BE2C (cell line): ENCODE results near the gene PURA.

Experiments used
- DNase-seq: peaks from one replicate; pipeline ENCODE4 v3.0.0-alpha.2; 2020
- H3K27me3 ChIP-seq: fragments of 250-450 bp; sonication (Bioruptor Pico); 2 replicates; pipeline ENCODE4 v1.5.1; 2020; ENCODE audit warnings: mild to moderate bottlenecking
- H3K36me3 ChIP-seq: fragments of 250-450 bp; sonication (Bioruptor Pico); 2 replicates; pipeline ENCODE4 v1.5.1; 2020; ENCODE audit warnings: mild to moderate bottlenecking
- H3K4me1 ChIP-seq: fragments of 250-450 bp; sonication (Bioruptor Pico); 2 replicates; pipeline ENCODE4 v1.5.1; 2020
- H3K4me3 ChIP-seq: 2 replicates; pipeline ENCODE4 v1.5.1; 2011; ENCODE audit warnings: low read depth, low read length
- H3K9me3 ChIP-seq: fragments of 250-450 bp; sonication (Bioruptor Pico); 2 replicates; pipeline ENCODE4 v1.5.1; 2020
- TF ChIP-seq, protein P1 (sequence below): IDR thresholded peaks from 2 replicates; pipeline ENCODE4 v1.5.1; 2012; ENCODE audit warnings: mild to moderate bottlenecking, low read depth, low read length

PURA gene

DNA sequence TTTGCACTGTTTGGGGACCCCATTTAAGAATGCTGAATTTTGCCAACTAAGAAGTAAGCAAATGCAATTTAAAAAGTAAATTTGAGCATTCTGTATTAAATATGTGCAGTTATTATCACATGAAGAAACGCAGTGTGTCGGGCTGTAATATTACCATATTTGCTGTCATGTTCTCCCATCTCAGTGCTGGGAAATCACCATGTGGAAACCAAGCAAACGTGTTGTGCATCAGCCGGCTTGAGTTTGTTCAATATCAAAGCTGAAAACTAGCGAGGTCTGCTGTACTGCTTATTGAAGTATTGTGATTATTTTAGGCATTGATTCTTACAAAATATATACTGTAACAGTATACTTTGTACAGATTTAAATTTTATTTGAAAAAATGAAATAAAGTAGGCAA is 14.5 kb downstream of the PURA start:
- no peaks in the 10 kb centered on the region for H3K9me3 ChIP-seq
- no peaks in the 10 kb centered on the region for H3K36me3 ChIP-seq
- H3K27me3 ChIP-seq, result no peaks in the 10 kb centered on the region
- no peak for DNase-seq
- no peaks in the 10 kb centered on the region for H3K4me1 ChIP-seq
- TF ChIP-seq, protein P1, sequence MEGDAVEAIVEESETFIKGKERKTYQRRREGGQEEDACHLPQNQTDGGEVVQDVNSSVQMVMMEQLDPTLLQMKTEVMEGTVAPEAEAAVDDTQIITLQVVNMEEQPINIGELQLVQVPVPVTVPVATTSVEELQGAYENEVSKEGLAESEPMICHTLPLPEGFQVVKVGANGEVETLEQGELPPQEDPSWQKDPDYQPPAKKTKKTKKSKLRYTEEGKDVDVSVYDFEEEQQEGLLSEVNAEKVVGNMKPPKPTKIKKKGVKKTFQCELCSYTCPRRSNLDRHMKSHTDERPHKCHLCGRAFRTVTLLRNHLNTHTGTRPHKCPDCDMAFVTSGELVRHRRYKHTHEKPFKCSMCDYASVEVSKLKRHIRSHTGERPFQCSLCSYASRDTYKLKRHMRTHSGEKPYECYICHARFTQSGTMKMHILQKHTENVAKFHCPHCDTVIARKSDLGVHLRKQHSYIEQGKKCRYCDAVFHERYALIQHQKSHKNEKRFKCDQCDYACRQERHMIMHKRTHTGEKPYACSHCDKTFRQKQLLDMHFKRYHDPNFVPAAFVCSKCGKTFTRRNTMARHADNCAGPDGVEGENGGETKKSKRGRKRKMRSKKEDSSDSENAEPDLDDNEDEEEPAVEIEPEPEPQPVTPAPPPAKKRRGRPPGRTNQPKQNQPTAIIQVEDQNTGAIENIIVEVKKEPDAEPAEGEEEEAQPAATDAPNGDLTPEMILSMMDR, result no peak
- H3K4me3 ChIP-seq, result no peak overlapping the region

DNA sequence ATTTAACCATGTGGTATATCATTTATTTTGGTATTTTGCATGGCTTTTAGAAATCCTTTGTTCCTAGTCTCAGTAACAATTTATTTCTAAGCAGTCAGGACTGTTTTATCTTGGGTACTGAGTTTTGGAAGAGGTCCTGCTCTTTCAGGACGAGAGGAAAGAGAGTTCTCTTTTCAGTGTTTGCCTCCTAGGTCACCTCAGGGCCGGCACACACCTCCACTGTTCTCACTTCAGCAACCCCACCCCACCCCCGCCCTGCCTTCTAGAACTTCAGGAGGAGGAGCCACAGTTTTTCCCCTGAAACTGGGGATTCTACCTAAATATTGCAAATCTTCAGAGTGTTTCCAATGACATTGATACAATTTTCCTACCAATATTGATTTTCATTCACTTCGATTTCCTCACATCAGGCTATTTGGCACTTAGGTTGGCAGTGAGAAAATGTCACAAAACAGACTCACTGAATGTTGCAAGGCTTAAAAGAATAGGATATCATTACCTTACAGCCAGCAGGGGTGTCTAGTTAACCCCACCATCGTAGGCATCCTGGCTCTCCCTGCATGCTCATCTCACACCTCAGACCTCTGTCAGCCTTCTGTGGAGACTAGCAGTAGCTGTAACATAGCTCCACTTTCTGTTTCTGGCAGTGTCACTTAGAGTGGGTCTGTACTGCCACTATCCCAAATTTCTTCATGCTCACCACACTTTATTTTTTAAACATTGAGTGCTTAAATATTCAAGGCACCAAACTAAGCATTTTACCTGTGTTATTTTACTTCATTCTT is 17.2 kb downstream of the PURA start:
- Histone ChIP-seq H3K9me3 (no peaks in the 10 kb centered on the region), H3K4me1 (no peaks in the 10 kb centered on the region), H3K27me3 (no peaks in the 10 kb centered on the region), H3K4me3 (no peak overlapping the region), H3K36me3 (no peaks in the 10 kb centered on the region)
- TF ChIP-seq, protein P1, result no peak
- DNase-seq, result no peak

DNA sequence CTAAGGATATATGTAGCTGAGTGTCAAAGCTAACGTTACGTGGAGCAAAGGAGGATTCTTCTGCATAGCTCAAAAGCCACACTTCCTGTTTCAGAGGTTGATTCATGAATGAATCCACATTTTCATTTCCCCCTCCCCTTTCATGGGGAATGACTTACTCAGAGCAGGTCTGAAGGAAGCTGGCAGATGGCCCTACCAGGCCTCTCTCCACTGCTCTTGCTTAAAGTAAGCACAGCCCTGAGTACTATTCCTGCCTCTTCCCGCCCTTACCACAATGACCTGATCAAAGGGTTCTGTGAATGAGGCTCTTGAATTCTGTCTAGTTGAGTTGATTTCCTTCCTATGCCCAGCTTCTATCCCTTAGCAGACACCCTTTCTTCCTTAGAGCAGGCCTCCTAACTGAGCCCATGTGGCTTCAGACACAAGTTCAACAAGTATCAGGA is 18.1 kb downstream of the PURA start:
- no peak for DNase-seq
- Histone ChIP-seq H3K9me3 (no peaks in the 10 kb centered on the region), H3K27me3 (no peaks in the 10 kb centered on the region), H3K4me1 (no peaks in the 10 kb centered on the region), H3K4me3 (no peak overlapping the region), H3K36me3 (no peaks in the 10 kb centered on the region)
- TF ChIP-seq, protein P1, result no peak

DNA sequence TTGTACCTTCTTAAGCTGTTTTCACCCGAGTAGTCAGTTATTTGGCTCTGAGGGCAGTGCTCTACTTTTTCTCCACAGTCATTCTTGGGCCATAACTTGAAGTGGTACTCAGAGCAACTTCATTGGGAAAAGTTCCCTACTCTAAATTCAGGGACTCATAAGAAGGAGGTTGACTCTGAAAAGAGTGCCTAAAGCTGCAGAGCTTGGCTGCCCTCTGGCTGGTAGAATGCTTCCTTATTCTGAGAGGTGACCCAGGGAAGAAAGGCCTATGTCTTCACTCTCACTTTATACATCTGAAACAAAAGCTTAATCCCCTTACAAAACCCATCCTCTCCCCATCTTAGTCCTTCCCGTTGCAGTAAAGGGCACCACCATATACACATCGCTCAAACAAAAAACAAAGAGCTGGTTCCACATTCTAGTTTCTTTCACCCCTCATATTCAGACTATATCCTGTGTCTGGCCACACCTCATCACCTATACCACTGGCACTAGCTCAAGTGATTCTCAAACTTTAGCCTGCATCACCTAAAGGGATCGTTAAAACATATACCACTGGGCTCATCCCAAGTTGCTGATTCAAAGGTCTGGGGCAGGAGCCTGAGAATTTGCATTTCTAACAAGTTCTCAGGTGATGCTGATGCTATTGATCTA is 19.7 kb downstream of the PURA start:
- Histone ChIP-seq H3K9me3 (no peaks in the 10 kb centered on the region), H3K27me3 (no peaks in the 10 kb centered on the region), H3K4me1 (no peaks in the 10 kb centered on the region), H3K4me3 (no peak overlapping the region), H3K36me3 (no peaks in the 10 kb centered on the region)
- TF ChIP-seq, protein P1, result no peak
- no peak for DNase-seq

DNA sequence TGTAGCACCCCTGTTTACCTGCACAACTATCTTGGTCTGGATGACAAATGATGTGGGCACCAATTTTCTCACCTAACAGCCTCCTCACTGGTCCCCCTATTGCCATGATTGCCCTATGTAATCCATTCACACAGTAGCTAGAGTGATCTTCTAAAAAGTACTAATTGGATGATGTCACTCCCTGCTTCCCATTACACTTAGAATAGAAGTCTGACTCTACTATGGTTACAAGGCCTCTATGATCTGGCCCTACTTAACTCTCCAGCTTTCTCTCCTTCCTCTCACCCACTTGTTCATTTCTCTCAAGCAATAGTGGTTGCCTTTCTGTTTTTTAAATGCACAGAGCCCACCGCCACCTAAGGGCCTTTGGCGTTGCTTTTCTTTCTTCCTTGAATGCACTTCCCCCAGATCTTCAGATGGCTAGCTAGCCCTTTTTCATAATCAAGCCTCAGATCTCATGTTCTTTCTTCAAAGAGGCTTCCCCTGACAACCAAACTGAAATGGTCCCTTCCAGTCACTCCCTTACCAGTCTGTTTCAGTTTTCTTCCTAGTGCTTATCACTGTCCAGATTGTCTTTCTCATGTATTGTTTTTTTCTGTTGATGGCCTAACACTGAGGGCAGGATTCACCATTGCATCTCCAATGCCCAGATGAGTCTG is 20.5 kb downstream of the PURA start:
- no peak for DNase-seq
- H3K4me3 ChIP-seq, result no peak overlapping the region
- H3K9me3 ChIP-seq, result no peaks in the 10 kb centered on the region
- H3K4me1 ChIP-seq, result no peaks in the 10 kb centered on the region
- TF ChIP-seq, protein P1, result no peak
- H3K36me3 ChIP-seq, result no peaks in the 10 kb centered on the region
- H3K27me3 ChIP-seq, result no peaks in the 10 kb centered on the region
